ENCODE measurements around the gene THSD1.
"Not testable (repeated sequence)": the region's sequence is repeated elsewhere in the genome, so short reads cannot be mapped to it uniquely, and the experiment has no call there.

THSD1 gene

GRCh38 chr13:52408071-52408658 lies 2.2 kb upstream of the THSD1 start:
- DNase-seq = not testable (repeated sequence)

- DNase-seq = not testable (repeated sequence)
Measured at GRCh38 chr13:52407436-52407835, 1.5 kb upstream of the THSD1 start.

GRCh38 chr13:52406629-52407028 lies 657 bp upstream of the THSD1 start:
- no peak for DNase-seq

- DNase-seq = no peak
Measured at GRCh38 chr13:52405369-52405766, 604 bp downstream of the THSD1 start.

GRCh38 chr13:52399708-52400107 lies 6.3 kb downstream of the THSD1 start:
- no peak for DNase-seq

- no peak for DNase-seq
Measured at GRCh38 chr13:52399046-52399445, 6.9 kb downstream of the THSD1 start.

- peak; percentile 69 for DNase-seq
Measured at GRCh38 chr13:52395704-52396103, 10.3 kb downstream of the THSD1 start.

GRCh38 chr13:52394586-52394985 lies 11.4 kb downstream of the THSD1 start:
- peak; percentile 15 for DNase-seq

GRCh38 chr13:52393572-52394357 lies 12.2 kb downstream of the THSD1 start:
- peak; percentile 31 for DNase-seq

GRCh38 chr13:52387721-52388120 lies 18.3 kb downstream of the THSD1 start:
- no peak for DNase-seq

GRCh38 chr13:52385870-52386269 lies 20.1 kb downstream of the THSD1 start:
- DNase-seq = no peak

GRCh38 chr13:52383366-52383765 lies 22.6 kb downstream of the THSD1 start:
- no peak for DNase-seq

- no peak for DNase-seq
Measured at GRCh38 chr13:52378312-52378711, 27.7 kb downstream of the THSD1 start.

- DNase-seq = no peak
Measured at GRCh38 chr13:52377898-52378297, 28.1 kb downstream of the THSD1 start.

- no peak for DNase-seq
Measured at GRCh38 chr13:52374873-52375411, 31.0 kb downstream of the THSD1 start.

GRCh38 chr13:52374389-52374788 lies 31.6 kb downstream of the THSD1 start:
- DNase-seq = no peak

GRCh38 chr13:52373277-52373676 lies 32.7 kb downstream of the THSD1 start:
- not testable (repeated sequence) for DNase-seq

GRCh38 chr13:52371736-52372247 lies 34.2 kb downstream of the THSD1 start:
- no peak for DNase-seq

- DNase-seq = no peak
Measured at GRCh38 chr13:52366291-52366690, 39.7 kb downstream of the THSD1 start.

GRCh38 chr13:52362169-52362887 lies 43.6 kb downstream of the THSD1 start:
- DNase-seq = not testable (repeated sequence)

GRCh38 chr13:52361225-52361624 lies 44.7 kb downstream of the THSD1 start:
- no peak for DNase-seq

- DNase-seq = no peak
Measured at GRCh38 chr13:52359534-52359933, 46.4 kb downstream of the THSD1 start.

- DNase-seq = no peak
Measured at GRCh38 chr13:52356327-52356726, 49.6 kb downstream of the THSD1 start.
